WTC11 (cell line): Measurements from ENCODE around the gene FER1L5. TPM values are rescaled to one million over a fixed set of nuclear protein-coding genes. Genes with fewer than 3 reads are reported as not detected.

Experiments
- ATAC-seq: fragments of 200-7000 bp; cut with Tn5 transposase; 2 replicates; pipeline ENCODE4 v1.10.0; 2021; ENCODE audit warnings: mild to moderate bottlenecking, moderate library complexity
- CTCF ChIA-PET: fragments of 300-600 bp; sonication (Branson Sonifier 250); formaldehyde crosslinking; loops from one replicate; lab custom pipeline; 2021; ENCODE audit warnings: antibody characterized with exemption; lab: Charles Lee
- POLR2A ChIA-PET: fragments of 350-600 bp; sonication (Branson Sonifier 250); formaldehyde crosslinking; loops from one replicate; lab custom pipeline; 2021; ENCODE audit warnings: antibody characterized with exemption; lab: Charles Lee
- DNase-seq: peaks from one replicate; pipeline ENCODE4 v3.0.0; 2021; ENCODE audit warnings: low spot score
- H3K27ac Mint-ChIP-seq: 2 replicates; pipeline ENCODE4 v1.8.0; 2021; ENCODE audit warnings: mixed read lengths
- H3K27me3 Mint-ChIP-seq: 2 replicates; pipeline ENCODE4 v1.8.0; 2021; ENCODE audit warnings: low read depth, mild to moderate bottlenecking, moderate library complexity, mixed read lengths
- H3K36me3 Mint-ChIP-seq: 2 replicates; pipeline ENCODE4 v1.8.0; 2021; ENCODE audit warnings: mixed read lengths
- H3K4me1 Mint-ChIP-seq: 2 replicates; pipeline ENCODE4 v1.8.0; 2022; ENCODE audit warnings: mixed read lengths
- H3K4me3 Mint-ChIP-seq: 2 replicates; pipeline ENCODE4 v1.8.0; 2021; ENCODE audit warnings: mild to moderate bottlenecking, moderate library complexity, mixed read lengths
- H3K9me3 Mint-ChIP-seq: 2 replicates; pipeline ENCODE4 v1.8.0; 2021; ENCODE audit warnings: mixed read lengths
- ATF1 ChIP-seq: sonication (generic); formaldehyde crosslinking; IDR thresholded peaks from 2 replicates; pipeline ENCODE4 v1.8.1; 2023; ENCODE audit warnings: mild to moderate bottlenecking, moderate library complexity, missing genetic modification reagents
- ATF2 ChIP-seq: sonication (generic); formaldehyde crosslinking; IDR thresholded peaks from 2 replicates; pipeline ENCODE4 v1.8.1; 2022; ENCODE audit warnings: low read depth, missing genetic modification reagents, borderline replicate concordance
- CDX4 ChIP-seq: fragments of 250-450 bp; sonication (Bioruptor Pico); IDR thresholded peaks from 2 replicates; pipeline ENCODE4 v1.9.0; 2021; ENCODE audit warnings: moderate library complexity, mild to moderate bottlenecking, inconsistent platforms, borderline replicate concordance
- E2F1 ChIP-seq: sonication (generic); formaldehyde crosslinking; IDR thresholded peaks from 2 replicates; pipeline ENCODE4 v1.8.0; 2022; ENCODE audit warnings: mild to moderate bottlenecking, missing genetic modification reagents
- E2F4 ChIP-seq: sonication (generic); formaldehyde crosslinking; IDR thresholded peaks from 2 replicates; pipeline ENCODE4 v1.8.1; 2022; ENCODE audit warnings: low read depth, mild to moderate bottlenecking, moderate library complexity, missing genetic modification reagents, borderline replicate concordance
- GRHL2 ChIP-seq: fragments of 250-450 bp; sonication (Bioruptor Pico); IDR thresholded peaks from 2 replicates; pipeline ENCODE4 v1.8.0; 2022; ENCODE audit warnings: mild to moderate bottlenecking, moderate library complexity; ENCODE audit not compliant: insufficient replicate concordance, severe bottlenecking
- HMGXB4 ChIP-seq: sonication (generic); formaldehyde crosslinking; IDR thresholded peaks from 2 replicates; pipeline ENCODE4 v1.8.1; 2023; ENCODE audit warnings: mild to moderate bottlenecking, moderate library complexity, missing genetic modification reagents
- MXD4 ChIP-seq: fragments of 250-450 bp; sonication (Bioruptor Pico); IDR thresholded peaks from 2 replicates; pipeline ENCODE4 v1.8.0; 2021; ENCODE audit warnings: mild to moderate bottlenecking, moderate library complexity, borderline replicate concordance
- NFATC4 ChIP-seq: fragments of 250-450 bp; sonication (Bioruptor Pico); IDR thresholded peaks from 2 replicates; pipeline ENCODE4 v1.9.0; 2021; ENCODE audit warnings: mild to moderate bottlenecking
- PREB ChIP-seq: sonication (generic); formaldehyde crosslinking; IDR thresholded peaks from 2 replicates; pipeline ENCODE4 v1.8.1; 2022; ENCODE audit warnings: mild to moderate bottlenecking, missing genetic modification reagents, moderate library complexity, borderline replicate concordance
- RELA ChIP-seq: sonication (generic); formaldehyde crosslinking; IDR thresholded peaks from 2 replicates; pipeline ENCODE4 v1.8.1; 2022; ENCODE audit warnings: missing genetic modification reagents, mild to moderate bottlenecking, borderline replicate concordance
- RORB ChIP-seq: fragments of 250-450 bp; sonication (Bioruptor Pico); IDR thresholded peaks from 2 replicates; pipeline ENCODE4 v1.9.0; 2021; ENCODE audit warnings: mild to moderate bottlenecking
- SMAD3 ChIP-seq: sonication (generic); formaldehyde crosslinking; IDR thresholded peaks from 2 replicates; pipeline ENCODE4 v1.8.0; 2022; ENCODE audit warnings: missing genetic modification reagents, mild to moderate bottlenecking, borderline replicate concordance
- USF2 ChIP-seq: sonication (generic); formaldehyde crosslinking; IDR thresholded peaks from 2 replicates; pipeline ENCODE4 v1.8.1; 2023; ENCODE audit warnings: mild to moderate bottlenecking, missing genetic modification reagents, moderate library complexity
- ZNF138 ChIP-seq: sonication (generic); formaldehyde crosslinking; conservative IDR thresholded peaks from 2 replicates; pipeline ENCODE4 v1.8.1; 2022; ENCODE audit warnings: mild to moderate bottlenecking, moderate library complexity, missing genetic modification reagents
- ZNF219 ChIP-seq: sonication (generic); formaldehyde crosslinking; IDR thresholded peaks from 2 replicates; pipeline ENCODE4 v1.8.0; 2023; ENCODE audit warnings: missing genetic modification reagents, mild to moderate bottlenecking, borderline replicate concordance
- ZNF232 ChIP-seq: sonication (generic); formaldehyde crosslinking; IDR thresholded peaks from 2 replicates; pipeline ENCODE4 v1.8.0; 2022; ENCODE audit warnings: mild to moderate bottlenecking, missing genetic modification reagents
- ZNF263 ChIP-seq: sonication (generic); formaldehyde crosslinking; IDR thresholded peaks from 2 replicates; pipeline ENCODE4 v1.8.1; 2022; ENCODE audit warnings: low read depth, mild to moderate bottlenecking, moderate library complexity, missing genetic modification reagents
- ZNF423 ChIP-seq: fragments of 250-450 bp; sonication (Bioruptor Pico); IDR thresholded peaks from 2 replicates; pipeline ENCODE4 v2.1.2; 2022; ENCODE audit warnings: mild to moderate bottlenecking, moderate library complexity
- ZSCAN18 ChIP-seq: fragments of 250-450 bp; sonication (Bioruptor Pico); IDR thresholded peaks from 2 replicates; pipeline ENCODE4 v2.1.2; 2022; ENCODE audit warnings: mild to moderate bottlenecking, moderate library complexity
- total RNA-seq: library from RNA; stranded (reverse); gene quantifications from 3 replicates; pipeline ENCODE4 v1.2.3, GENCODE V29; 2021

The FER1L5 gene
- total RNA-seq, 1 experiment from 2014 or later = 1.4 TPM

- TF ChIP-seq PREB (CRISPR knock-in tag) = 0 out of 2 replicates have a peak, but pooled peaks have one; percentile 63
- no peak; the same call in 1 of the 2 replicates for TF ChIP-seq USF2 (CRISPR knock-in tag)
- TF ChIP-seq ZNF263 (CRISPR knock-in tag) = no peak
- TF ChIP-seq MXD4 (CRISPR knock-in tag) = no peak
- TF ChIP-seq RORB (CRISPR knock-in tag) = no peak
- TF ChIP-seq ATF1 (CRISPR knock-in tag) = no peak
- no peak for TF ChIP-seq NFATC4 (CRISPR knock-in tag)
- peak; percentile 79 for TF ChIP-seq E2F4 (CRISPR knock-in tag)
- TF ChIP-seq CDX4 = no peak
- 0 out of 2 replicates have a peak, but pooled peaks have one; percentile 22 for TF ChIP-seq ZSCAN18 (CRISPR knock-in tag)
- no peak for TF ChIP-seq GRHL2 (CRISPR knock-in tag)
- peak; percentile 70 for TF ChIP-seq E2F1 (CRISPR knock-in tag)
- TF ChIP-seq ZNF232 (CRISPR knock-in tag) = peak; percentile 93
These were observed 4.1 kb upstream of the FER1L5 start, which contains the start of gene KANSL3 (continued) for GRCh38 chr2:96638144-96639121.

GRCh38 chr2:96647681-96648080 is 5.1 kb downstream of the FER1L5 start:
- H3K27ac Mint-ChIP-seq = no peak overlapping the region
- no peaks in the 10 kb centered on the region for H3K36me3 Mint-ChIP-seq
- ChIA-PET POLR2A (no interaction called here), CTCF (no interaction called here)
- DNase-seq = no peak
- no peak overlapping the region for H3K4me3 Mint-ChIP-seq
- H3K27me3 Mint-ChIP-seq = no peaks in the 10 kb centered on the region
- no peaks in the 10 kb centered on the region for H3K9me3 Mint-ChIP-seq
- ATAC-seq = no peak
- H3K4me1 Mint-ChIP-seq = peaks cover 4% of the 10 kb centered on the region
- TF ChIP-seq ZNF423 (CRISPR knock-in tag) (no peak), ZNF219 (CRISPR knock-in tag) (no peak), SMAD3 (CRISPR knock-in tag) (no peak), ZNF138 (CRISPR knock-in tag) (no peak), ZSCAN18 (CRISPR knock-in tag) (no peak), NFATC4 (CRISPR knock-in tag) (no peak), HMGXB4 (CRISPR knock-in tag) (no peak), ZNF232 (CRISPR knock-in tag) (no peak), ZNF263 (CRISPR knock-in tag) (no peak), RELA (CRISPR knock-in tag) (no peak), E2F4 (CRISPR knock-in tag) (no peak), ATF2 (CRISPR knock-in tag) (no peak)
